Skeletal muscle tissue (tissue), 4 donors: Measurements from ENCODE around the gene EMILIN2. TPM values are rescaled to one million over a fixed set of nuclear protein-coding genes. Genes with fewer than 3 reads are reported as not detected.

Experiments
- H3K27ac ChIP-seq: one replicate; pipeline ENCODE4 v1.7.0; 2013; ENCODE audit warnings: mild to moderate bottlenecking, low read depth, low read length, inconsistent platforms
- H3K27me3 ChIP-seq, 3 donors: one replicate each; pipeline ENCODE4 v1.7.0; 2013; ENCODE audit warnings: low read length in 3 of 3; ENCODE audit not compliant: control insufficient read depth in 3 of 3, insufficient read depth in 3 of 3
- H3K36me3 ChIP-seq, 3 donors: one replicate each; pipeline ENCODE4 v1.7.0; 2013; ENCODE audit warnings: low read length in 3 of 3; ENCODE audit not compliant: control insufficient read depth in 3 of 3, insufficient read depth in 3 of 3
- H3K4me1 ChIP-seq, 3 donors: one replicate each; pipeline ENCODE4 v1.7.0; 2013; ENCODE audit warnings: low read length in 3 of 3, mild to moderate bottlenecking in 3 of 3; ENCODE audit not compliant: control insufficient read depth in 3 of 3, insufficient read depth in 3 of 3
- H3K4me3 ChIP-seq, 3 donors: one replicate each; pipeline ENCODE4 v1.7.0; 2013; ENCODE audit warnings: low read length in 3 of 3
- H3K9ac ChIP-seq, 3 donors: one replicate each; pipeline ENCODE4 v1.7.0; 2013; ENCODE audit warnings: low read length in 3 of 3, mild to moderate bottlenecking in 3 of 3, moderate library complexity in 2 of 3, low read depth in 1 of 3
- H3K9me3 ChIP-seq, 3 donors: one replicate each; pipeline ENCODE4 v1.7.0; 2013; ENCODE audit warnings: low read length in 3 of 3; ENCODE audit not compliant: control insufficient read depth in 3 of 3
- total RNA-seq: library from RNA; depleted of rRNA; stranded (reverse); fragments of >200 nt; gene quantifications from one replicate; pipeline ENCODE4 v1.2.3, GENCODE V29; 2014
- donor health status: Osteomylitis.

EMILIN2 gene
- total RNA-seq, 1 donor from 2014 or later: 23.0 TPM

GRCh38 chr18:2871111-2871720 is 24.4 kb downstream of the EMILIN2 start:
- Histone ChIP-seq H3K4me3 (no peak overlapping the region), H3K27me3 (no peaks in the 10 kb centered on the region), H3K4me1 (peaks cover 0 to 6% (median 3%) of the 10 kb centered on the region in 3 donors), H3K9me3 (no peaks in the 10 kb centered on the region), H3K27ac (no peak overlapping the region), H3K36me3 (no peaks in the 10 kb centered on the region), H3K9ac (no peak overlapping the region)

- no peak overlapping the region for H3K4me3 ChIP-seq
- H3K36me3 ChIP-seq: no peaks in the 10 kb centered on the region
Measured at GRCh38 chr18:2872095-2872494, 25.3 kb downstream of the EMILIN2 start.

DNA sequence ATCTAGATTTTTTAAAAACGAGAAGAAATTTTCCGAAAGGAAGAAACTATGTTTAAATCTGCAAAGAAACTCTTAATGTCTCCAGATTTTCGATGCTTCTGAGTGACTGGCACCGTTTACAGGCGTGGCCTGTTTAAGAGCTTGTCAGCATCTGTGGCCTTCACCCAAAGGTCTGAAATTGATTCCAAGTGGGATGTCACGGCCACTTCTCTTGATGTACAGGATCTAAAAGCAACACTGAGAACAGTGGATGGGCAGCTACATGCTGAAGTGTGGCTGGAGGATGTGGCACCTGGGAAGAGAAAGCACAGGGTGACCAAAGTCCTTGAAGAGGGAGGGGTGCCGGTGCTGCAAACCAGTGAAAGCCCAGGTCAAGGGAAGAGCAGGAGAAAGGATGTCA is 28.0 kb downstream of the EMILIN2 start:
- H3K27me3 ChIP-seq: no peaks in the 10 kb centered on the region
- H3K9me3 ChIP-seq: no peaks in the 10 kb centered on the region
- H3K27ac ChIP-seq: no peak overlapping the region
- H3K4me1 ChIP-seq: peaks cover 0 to 6% (median 3%) of the 10 kb centered on the region in 3 donors
- no peaks in the 10 kb centered on the region for H3K36me3 ChIP-seq
- no peak overlapping the region for H3K4me3 ChIP-seq
- H3K9ac ChIP-seq: no peak overlapping the region

More at GRCh38 chr18:2872095-2872494, 25.3 kb downstream of the EMILIN2 start:
- peaks cover 0 to 6% (median 3%) of the 10 kb centered on the region in 3 donors for H3K4me1 ChIP-seq
- H3K9ac ChIP-seq: no peak overlapping the region
- no peaks in the 10 kb centered on the region for H3K9me3 ChIP-seq
- H3K27ac ChIP-seq: no peak overlapping the region
- H3K27me3 ChIP-seq: no peaks in the 10 kb centered on the region

DNA sequence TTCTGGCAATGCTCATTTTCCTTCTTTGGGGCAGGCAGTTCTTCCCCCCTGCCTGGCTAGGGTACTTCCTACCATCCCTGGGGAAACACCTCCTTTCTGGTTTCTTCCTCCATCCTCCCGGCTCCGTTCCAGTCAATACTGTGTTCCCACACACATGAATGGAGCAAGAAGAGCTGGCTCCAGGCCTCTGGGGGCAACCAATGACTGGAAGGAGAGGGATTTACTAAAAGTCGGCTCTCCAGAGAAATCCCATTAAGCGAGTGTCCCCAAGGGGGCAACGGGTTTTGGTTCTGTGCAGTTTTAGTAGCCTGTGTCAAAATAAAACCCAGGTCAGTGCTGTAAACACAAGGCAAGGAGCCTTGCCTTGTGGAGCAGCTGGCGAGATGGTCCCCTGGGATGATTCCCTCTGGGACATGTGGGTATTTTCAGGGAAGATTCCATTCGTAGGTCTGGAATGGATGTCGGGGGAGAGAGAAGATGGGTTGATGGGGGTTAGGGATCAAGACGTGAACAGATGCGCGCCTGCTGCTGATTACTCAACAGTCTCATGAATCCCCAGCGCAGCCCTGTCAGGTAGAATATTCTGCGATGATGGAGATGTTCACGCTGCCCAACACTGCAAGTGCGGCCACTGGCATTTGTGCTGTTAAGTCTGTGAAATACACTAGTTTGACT is 32.0 kb downstream of the EMILIN2 start:
- H3K27ac ChIP-seq: no peak overlapping the region
- no peaks in the 10 kb centered on the region for H3K36me3 ChIP-seq
- peaks cover 5 to 12% (median 9%) of the 10 kb centered on the region in 3 donors for H3K4me1 ChIP-seq
- H3K9me3 ChIP-seq: no peaks in the 10 kb centered on the region
- peaks cover 0 to 5% (median 0%) of the 10 kb centered on the region in 3 donors for H3K27me3 ChIP-seq
- no peak overlapping the region for H3K4me3 ChIP-seq
- H3K9ac ChIP-seq: no peak overlapping the region

DNA sequence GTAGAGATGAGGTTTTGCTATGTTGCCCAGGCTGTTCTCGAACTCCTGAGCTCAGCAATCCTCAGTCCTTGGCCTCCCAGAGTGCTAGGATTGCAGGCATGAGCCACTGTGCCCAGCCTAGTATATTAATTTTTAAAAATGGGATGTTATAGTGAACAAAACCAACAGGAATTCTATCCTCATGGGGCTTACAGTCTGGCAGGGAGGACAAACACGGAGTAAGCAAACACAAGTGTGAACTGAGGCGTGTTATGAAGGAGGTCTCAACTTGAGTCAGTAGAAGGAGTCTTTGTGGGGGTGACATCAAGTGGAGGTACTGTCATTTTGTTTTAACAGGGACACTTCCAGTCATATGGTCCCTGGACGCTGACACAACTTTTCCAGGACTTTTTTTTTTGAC is 33.1 kb downstream of the EMILIN2 start:
- Histone ChIP-seq H3K9ac (no peak overlapping the region), H3K36me3 (no peaks in the 10 kb centered on the region), H3K4me1 (peaks cover 5 to 12% (median 9%) of the 10 kb centered on the region in 3 donors), H3K27ac (no peak overlapping the region), H3K4me3 (no peak overlapping the region), H3K27me3 (peaks cover 0 to 5% (median 0%) of the 10 kb centered on the region in 3 donors), H3K9me3 (no peaks in the 10 kb centered on the region)

DNA sequence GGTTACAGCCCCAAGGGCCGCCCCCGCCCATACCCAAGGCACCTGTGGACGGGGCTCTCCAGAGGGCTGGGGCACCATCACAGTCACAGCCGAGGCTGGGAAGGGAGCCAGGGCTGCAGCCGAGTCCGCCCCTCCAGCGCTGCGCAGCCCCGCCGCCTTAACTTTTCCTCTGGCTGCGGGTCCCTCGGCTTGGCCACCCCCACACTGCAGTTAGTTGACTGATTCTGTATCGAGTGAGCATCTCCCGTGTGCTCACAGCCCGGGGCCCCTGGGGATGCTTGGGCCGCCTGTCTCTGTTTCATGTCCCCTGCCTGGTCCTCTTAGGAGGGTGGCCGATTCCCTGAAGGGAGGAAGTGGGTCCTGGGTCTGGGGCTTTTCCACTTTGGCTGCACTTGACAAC is 33.7 kb downstream of the EMILIN2 start:
- H3K4me3 ChIP-seq: no peak overlapping the region
- H3K27ac ChIP-seq: no peak overlapping the region
- no peaks in the 10 kb centered on the region for H3K9me3 ChIP-seq
- H3K27me3 ChIP-seq: peaks cover 0 to 5% (median 0%) of the 10 kb centered on the region in 3 donors
- no peak overlapping the region for H3K9ac ChIP-seq
- H3K4me1 ChIP-seq: peaks cover 2 to 12% (median 5%) of the 10 kb centered on the region in 3 donors
- no peaks in the 10 kb centered on the region for H3K36me3 ChIP-seq

DNA sequence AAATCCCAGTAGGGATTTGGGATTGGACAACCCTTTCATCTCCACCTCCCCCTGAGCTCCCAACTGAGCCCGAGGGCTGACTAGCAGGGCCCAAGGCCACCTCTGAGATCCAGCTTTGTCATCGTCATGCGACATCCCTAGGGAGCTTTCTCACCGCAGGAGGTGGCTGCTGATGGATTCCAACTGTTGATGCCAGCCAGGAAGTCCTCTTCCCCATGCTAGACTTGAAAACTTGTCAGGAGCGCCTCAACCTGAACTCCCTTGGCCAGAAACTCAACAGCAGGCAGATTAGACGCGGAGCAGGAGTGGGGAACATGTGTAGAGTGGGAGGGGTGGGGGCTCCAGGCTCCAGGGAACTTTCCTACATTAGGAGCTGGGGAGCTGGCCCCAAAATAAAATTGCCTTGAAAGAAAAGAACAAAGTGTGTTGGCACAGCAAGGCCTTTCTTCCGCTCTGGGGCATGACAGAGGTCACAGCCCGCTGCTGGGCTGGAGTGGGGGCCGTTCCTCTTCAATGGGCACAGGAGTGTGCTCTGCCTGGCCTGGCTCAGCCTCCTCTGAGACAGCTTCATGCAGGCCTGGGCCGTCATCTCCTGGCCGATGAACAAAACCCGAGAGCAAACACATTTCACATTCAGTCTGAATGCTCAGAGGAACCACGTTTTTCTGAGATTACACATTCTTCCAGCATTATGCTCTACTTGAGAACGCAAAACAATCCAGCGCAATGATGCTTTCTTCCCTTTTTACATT is 34.5 kb downstream of the EMILIN2 start:
- H3K9me3 ChIP-seq: no peaks in the 10 kb centered on the region
- no peak overlapping the region for H3K27ac ChIP-seq
- peaks cover 0 to 5% (median 0%) of the 10 kb centered on the region in 3 donors for H3K27me3 ChIP-seq
- no peaks in the 10 kb centered on the region for H3K36me3 ChIP-seq
- no peak overlapping the region for H3K4me3 ChIP-seq
- H3K9ac ChIP-seq: no peak overlapping the region
- H3K4me1 ChIP-seq: peaks cover 2 to 12% (median 3%) of the 10 kb centered on the region in 3 donors

- Histone ChIP-seq H3K4me3 (no peak overlapping the region), H3K36me3 (no peaks in the 10 kb centered on the region), H3K9ac (no peak overlapping the region), H3K27ac (no peak overlapping the region), H3K4me1 (peaks cover 2 to 12% (median 3%) of the 10 kb centered on the region in 3 donors), H3K27me3 (peaks cover 0 to 5% (median 0%) of the 10 kb centered on the region in 3 donors), H3K9me3 (no peaks in the 10 kb centered on the region)
Measured at GRCh38 chr18:2881840-2882195, 35.0 kb downstream of the EMILIN2 start.

DNA sequence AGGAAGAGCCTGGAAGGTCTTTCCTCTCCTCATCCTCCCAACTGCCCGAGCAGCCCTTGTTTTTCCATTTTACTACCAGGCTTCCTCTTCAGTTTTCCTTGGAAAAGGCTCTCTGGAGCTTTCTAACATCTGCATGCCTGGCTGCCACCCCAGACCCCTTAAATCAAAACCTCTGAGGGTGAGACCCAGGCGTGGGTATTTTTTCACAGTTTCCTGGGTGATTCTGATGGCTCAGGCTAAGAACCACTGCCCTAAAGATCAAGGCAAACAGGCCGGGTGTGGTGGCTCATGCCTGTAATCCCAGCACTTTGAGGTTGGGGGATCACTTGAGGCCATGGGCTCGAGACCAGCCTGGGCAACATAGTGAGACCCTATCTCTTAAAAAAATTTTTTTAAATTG is 35.4 kb downstream of the EMILIN2 start:
- H3K9me3 ChIP-seq: no peaks in the 10 kb centered on the region
- H3K27me3 ChIP-seq: peaks cover 0 to 5% (median 0%) of the 10 kb centered on the region in 3 donors
- no peak overlapping the region for H3K9ac ChIP-seq
- no peaks in the 10 kb centered on the region for H3K36me3 ChIP-seq
- H3K27ac ChIP-seq: no peak overlapping the region
- H3K4me1 ChIP-seq: peaks cover 2 to 12% (median 3%) of the 10 kb centered on the region in 3 donors
- no peak overlapping the region for H3K4me3 ChIP-seq
